Measurements from ENCODE around the gene NANOS1.

NANOS1 gene, protein sequence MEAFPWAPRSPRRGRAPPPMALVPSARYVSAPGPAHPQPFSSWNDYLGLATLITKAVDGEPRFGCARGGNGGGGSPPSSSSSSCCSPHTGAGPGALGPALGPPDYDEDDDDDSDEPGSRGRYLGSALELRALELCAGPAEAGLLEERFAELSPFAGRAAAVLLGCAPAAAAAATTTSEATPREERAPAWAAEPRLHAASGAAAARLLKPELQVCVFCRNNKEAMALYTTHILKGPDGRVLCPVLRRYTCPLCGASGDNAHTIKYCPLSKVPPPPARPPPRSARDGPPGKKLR

DNA sequence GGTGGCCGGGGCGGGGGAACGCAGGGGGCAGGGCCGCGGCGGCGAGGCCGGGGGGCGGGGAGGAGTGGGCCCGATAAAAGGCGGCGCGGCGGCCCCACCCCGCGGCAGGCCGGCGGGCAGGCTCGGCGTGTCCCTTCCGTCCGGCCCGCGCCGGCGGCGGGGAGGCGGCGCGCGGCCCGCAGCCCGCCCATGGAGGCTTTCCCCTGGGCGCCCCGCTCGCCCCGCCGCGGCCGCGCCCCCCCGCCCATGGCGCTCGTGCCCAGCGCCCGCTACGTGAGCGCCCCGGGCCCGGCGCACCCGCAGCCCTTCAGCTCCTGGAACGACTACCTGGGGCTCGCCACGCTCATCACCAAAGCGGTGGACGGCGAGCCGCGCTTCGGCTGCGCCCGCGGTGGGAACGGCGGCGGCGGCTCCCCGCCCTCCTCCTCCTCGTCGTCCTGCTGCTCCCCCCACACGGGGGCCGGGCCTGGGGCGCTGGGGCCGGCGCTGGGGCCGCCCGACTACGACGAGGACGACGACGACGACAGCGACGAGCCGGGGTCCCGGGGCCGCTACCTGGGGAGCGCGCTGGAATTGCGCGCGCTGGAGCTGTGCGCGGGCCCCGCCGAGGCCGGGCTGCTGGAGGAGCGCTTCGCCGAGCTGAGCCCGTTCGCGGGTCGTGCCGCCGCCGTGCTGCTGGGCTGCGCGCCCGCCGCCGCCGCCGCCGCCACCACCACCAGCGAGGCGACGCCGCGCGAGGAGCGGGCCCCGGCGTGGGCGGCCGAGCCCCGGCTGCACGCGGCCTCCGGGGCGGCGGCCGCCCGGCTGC is at the start of gene NANOS1:
NANOS1 (plus strand) TSS at position 102 of the 808 bp plus-strand sequence; CDS start at position 190, 88 bp downstream.
- DNase-seq, result peak; percentile 40

DNA sequence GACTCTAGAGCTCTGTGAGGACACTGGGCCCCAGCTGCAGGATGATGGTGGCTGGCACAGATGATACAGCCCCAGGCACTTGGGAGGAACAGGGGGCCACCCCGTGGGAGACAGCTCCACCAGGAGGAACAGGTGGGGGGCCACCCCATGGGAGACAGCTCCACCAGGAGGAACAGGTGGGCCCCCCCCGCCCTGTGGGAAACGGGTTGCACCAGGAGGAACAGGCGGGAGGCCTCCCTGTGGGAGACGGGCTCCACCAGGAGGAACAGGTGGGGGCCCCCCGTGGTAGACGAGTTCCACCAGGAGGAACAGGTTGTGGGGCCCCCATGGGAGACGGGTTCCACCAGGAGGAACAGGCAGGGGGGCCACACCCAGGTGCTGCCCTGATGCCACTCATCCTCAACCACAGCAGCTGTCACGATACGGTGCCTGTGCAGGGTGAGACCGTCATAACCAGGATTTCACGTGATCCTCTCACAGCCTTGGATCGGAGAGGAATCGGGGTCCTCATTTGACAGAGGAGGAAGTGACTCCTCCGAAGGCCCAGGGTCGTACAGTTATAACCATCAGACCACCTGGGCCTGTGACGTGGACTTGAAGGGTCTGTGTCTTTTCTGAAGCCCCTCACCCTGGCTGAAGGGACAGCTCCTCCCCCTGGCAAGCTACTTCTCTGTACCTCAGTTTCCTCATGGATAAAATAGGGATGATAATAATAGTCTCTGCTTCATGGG is 49.2 kb upstream of the NANOS1 start:
- no peak for DNase-seq

DNA sequence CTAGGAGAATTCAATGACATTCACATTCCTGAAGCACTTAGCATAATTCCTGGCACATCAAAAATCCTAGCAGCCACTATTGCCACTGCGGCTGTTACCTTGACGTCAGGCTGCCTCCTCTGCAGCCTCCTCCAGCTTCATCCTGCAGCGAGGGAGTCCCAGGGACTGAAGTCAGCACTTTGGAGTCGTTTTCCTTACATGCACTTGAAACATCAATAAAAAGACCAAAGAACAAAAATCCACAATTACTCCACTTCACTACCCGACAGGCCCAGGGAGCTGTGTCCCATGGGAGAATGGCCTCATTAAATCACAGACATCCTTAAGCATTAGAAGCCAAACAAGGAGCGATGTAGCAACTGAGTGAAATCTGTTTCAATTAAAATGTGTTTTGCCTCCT is 48.6 kb upstream of the NANOS1 start:
- DNase-seq, result no peak

DNA sequence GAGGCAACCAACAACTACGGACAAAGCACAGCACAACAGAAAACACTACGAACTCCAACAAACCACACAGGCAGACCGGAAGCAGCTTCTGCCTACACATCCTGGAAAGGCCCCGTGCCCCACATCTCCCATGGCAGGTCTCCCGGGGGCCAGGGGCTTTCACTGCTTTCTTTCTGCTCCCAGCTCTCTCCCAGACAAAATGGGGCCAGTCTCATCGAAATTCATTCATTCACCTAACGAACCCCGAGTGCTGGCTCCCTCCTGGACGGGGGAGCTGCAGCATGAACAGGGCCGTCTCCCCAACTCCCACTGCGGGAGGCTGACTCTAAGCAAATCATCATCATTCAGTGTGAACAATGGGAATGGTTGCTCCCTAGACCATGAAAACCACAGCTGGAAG is 47.6 kb upstream of the NANOS1 start:
- no peak for DNase-seq

DNA sequence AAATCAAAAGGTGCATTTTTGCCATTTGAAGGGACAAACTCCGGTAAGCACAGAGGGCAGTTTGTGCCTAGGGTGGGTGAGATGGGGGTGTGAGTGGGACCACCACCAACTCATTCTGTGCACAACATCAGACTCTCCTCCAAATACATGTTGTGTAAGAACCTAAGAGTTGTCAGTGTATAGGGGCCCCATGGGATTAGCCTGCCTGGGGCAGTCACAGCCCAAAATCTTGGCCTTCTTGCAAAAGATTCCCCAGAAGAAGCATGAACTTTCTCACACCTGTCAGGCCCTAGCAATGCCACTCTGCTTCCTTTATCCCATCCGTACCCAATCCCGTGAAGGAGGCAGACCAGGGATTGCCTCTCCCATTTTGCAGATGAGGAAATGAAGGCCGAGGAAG is 47.1 kb upstream of the NANOS1 start:
- no peak for DNase-seq

DNA sequence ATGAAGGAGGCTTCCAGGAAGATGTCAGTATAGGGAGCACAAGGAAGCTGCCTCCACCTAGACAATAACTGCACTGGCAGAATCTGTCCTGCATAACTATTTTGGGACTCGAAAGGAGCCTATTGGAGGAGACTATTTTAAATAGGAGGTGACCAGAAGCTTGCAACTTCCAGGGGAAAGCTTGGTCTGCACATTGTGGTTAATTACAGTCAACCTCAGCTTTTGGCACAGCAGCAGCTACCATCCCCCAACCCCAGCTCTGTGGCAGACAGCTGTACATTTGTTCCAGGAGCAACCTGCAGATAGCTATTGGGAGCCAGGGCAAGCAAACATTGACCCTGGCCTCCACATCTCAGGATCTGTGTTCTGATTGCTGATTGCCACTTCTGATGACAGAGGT is 46.3 kb upstream of the NANOS1 start:
- no peak for DNase-seq

DNA sequence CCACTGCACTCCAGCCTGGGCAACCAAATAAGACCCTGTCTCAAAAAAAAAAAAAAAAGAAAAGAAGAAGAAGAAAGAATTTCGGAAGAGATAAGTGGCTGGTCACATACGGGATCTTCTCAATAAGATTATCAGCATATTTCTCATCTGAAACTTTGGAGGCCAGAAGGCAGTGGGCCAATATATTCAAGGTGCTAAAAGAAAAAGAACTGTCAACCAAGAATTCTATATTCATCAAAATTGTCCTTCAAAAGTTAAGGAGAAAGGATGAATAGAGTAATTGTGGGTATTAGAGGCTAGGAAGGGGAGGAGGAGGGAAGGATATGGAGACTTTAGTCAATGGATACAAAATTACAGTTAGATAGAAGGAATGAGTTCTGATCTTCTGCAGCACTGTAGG is 43.9 kb upstream of the NANOS1 start:
- DNase-seq, result no peak

DNA sequence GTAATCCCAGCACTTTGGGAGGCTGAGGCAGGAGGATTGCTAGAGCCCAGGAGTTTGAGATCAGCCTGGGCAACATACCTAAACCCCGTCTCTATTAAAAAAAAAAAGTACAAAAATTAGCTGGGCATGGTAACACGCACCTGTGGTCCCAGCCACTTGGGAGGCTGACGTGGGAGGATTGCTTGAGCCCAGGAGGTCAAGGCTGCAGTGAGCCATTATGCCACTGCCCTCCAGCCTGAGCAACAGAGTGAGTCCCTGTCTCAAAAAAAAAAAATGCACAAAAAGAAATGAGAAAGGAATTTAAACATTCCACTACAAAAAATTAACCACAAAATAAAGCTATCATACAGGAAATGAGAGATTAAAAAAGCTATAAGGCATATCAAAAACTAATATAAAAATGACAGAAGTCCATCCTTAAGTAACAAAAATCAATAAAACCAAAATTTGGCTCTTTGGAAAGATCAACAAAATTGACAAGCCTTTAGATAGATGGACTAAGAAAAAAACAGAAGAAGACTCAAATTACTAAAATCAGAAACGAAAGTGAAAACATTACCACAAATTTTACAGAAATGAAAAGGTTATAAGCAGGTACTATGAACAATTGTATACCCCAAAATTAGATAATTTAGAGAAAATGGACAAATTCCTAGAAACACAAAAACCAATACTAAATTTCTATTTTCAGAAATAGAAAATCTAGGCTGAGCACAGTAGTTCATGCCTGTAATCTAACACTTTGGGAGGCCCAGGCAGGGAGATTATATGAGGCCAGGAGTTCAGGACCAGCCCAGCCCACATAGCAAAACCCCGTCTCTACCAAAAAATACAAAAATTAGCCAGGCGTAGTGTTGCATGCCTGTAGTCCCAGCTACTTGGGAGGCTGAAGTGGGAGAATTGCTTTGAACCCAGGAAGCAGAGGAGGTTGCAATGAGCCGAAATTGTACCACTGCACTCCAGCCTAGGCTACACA is 42.4 kb upstream of the NANOS1 start:
- no peak for DNase-seq

DNA sequence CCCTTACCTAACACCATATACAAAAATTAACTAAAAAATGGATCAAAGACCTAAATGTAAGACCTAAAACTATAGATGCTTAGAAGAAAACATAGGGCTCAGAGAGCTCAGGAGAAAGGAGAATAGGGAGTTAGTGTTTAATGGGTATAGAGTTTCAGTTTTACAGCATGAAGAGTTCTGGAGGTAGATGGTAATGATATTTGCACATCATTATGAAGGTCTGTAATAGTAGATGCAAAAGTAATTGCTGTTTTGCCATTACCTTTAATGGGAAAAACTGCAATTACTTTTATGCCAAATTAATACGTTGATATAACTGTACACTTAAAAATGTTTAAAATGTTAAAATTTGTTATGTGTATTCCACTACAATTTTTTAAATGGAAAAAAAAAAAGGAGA is 39.2 kb upstream of the NANOS1 start:
- no peak for DNase-seq

DNA sequence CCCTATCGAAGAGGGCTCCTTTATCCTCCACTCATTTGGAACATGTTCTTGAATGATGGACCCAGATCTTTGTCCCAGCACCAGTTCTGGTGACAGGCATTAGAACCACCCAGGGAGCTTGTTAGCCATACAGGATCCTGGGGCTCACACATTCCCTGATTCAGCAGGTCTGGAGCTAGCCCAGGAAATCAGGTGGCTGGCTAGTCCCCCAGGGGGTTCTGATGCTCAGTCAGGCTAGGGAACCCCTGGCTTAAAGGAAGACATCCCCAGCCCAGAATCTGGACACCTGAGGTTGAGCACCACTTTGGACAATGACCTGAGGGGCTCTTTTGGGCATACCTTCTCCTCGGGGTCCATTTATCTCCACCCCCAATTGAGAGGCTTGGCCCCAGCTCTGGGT is 37.0 kb upstream of the NANOS1 start:
- no peak for DNase-seq

DNA sequence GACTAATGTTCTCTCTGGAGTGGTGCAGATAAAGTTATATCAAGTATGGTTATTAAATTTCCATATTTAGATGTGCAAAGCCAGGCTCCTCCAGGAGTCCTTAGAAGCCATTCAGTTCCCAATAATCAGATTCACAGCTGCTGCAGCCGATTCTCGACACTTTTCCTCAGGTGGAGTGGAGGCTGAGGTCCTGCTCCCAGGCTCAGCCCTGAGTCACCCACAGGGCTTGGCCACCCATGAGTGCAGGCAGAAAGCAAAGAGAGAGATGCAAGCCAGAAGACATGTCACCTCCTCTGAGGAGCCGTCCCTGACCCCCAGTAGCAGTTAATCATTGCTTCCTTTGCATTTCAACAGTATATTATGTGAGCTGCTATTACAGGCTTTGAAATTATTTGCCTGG is 36.3 kb upstream of the NANOS1 start:
- no peak for DNase-seq

DNA sequence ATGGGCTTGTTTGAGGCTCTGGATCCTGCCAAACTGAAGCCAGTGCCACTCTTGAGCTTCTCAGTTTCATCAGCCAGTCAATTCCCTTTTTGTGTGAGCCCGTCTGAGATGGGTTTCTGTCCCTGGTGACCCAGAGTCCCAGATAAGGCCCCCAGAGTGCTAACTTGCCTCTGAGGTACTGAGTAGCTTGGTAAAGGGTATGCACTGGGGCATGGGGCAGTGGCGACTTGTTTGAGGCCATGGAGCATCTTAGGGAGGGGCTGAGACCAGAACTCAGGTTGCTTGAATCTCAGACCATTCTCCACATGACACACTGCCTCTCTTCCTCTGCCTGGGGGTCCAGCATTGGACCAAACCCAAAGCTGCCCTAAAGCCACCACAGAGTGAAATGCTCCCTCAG is 35.2 kb upstream of the NANOS1 start:
- DNase-seq, result no peak

DNA sequence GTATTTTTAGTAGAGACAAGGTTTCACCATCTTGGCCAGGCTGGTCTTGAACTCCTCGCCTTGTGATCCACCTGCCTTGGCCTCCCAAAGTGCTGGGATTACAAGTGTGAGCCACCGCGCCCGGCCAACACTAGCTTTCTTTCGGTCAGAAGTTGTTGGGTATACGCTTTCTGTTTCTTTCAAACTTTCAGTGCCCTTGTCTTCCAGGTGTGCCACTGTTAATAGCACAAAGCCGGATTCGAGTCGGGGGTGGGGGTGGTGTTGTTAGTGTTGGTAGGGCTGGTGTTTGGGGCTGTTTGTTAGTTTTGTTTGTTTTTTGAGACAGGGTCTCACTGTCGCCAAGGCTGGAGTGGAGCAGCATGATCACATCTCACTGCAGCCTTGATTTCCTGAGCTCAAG is 33.8 kb upstream of the NANOS1 start:
- no peak for DNase-seq

DNA sequence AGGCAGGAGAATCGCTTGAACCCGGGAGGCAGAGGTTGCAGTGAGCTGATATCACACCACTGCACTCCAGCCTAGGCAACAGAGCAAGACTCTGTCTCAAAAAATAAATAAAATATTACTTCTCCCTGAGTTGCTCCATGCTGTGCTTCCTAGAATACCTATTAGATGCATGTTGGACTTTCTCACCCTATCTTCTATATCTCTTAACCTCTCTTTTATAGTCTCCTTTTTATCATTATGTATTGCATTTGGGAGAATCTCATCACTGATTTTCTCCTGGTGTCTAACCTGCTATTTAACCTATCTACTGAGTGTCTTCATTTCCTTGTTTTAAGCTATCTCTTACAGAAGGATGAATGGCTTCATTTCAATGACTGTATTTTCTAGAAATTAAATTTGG is 32.1 kb upstream of the NANOS1 start:
- DNase-seq, result no peak

DNA sequence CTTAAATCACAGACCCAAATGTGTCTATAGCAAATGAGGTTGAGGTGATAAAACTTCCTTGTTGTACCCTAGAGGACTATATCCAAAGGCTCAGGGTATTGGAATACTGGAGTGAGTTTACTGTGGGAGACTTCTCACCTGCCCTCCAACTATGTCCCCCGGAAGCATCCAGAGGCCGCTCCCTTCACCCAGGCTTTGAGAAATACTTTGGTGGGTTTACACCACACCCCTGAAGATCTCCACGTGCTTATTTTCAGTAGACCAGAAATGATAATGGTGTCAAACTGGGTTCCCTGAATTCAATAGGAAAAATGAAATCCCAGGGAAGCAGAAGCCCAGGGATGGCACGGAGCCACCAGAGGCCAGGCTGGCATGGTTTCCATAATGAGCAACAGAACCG is 31.3 kb upstream of the NANOS1 start:
- no peak for DNase-seq

DNA sequence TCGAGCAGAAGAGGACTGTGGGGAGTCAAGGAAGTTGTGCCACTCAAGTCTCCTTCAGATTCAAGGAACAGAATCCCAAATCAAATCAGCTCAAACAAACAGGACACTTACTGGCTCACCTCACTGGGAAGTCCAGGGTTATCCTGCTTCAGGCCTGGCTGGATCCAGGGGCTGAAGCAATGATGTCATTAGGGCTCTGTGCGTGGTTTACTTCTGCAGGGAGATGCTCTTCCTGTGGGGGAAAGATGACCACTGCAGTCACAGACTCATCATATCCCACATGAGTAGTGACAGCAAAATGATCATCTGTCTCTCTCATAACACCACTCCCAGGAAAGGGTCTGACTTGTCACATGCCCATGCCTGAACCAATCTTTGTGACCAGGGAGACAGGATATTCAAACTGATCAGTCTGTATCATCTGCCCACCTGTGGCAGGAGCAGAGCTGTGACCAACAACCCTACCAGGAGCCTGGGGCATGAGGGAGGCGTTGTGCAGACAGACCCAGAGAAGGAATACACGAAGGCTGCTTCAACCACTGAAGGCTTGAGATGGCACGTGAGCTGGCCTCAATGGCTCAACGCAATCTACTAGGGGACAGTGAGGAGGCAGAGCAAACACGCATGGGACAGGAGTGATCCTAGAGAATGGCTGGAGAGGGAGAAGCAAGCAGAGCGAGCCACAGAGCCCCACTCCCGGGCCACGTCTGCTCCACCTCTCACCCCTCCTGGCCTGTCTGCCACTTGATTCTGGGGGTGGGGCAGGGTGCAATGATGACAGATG is 27.6 kb upstream of the NANOS1 start:
- no peak for DNase-seq

DNA sequence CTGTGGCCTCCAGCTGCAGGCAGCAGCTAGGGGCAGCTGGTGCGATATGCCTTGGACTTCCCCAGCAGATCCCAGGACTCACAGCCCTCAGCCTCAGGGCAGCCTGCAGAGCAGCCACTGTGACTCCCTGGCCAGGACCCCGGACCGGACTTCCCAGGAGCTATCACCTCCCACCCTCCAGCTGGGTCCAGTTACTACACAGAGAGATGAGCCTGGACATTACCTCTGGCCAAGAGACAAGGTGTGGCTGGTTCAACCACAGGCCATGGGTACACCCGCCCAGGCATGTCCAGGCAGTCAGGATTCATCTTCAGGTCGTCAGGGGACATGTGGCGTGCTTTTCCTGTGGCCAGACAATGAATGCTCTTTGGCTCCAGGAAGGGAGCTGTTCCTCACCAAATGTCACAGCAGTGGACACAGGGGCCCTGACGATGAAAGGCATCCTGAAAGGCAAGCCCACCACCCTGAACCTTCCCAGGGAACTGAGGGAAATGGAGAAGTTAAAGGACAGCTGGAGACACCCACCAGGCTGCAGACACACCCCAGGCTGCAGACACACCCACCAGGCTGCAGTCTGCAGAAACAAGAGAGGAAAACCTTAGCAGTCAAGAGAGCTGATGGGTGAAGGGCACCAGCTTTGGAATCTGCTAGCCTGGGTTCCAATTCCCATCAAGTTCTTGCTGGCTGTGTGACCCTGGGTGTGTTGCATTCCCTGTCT is 25.8 kb upstream of the NANOS1 start:
- DNase-seq, result no peak

DNA sequence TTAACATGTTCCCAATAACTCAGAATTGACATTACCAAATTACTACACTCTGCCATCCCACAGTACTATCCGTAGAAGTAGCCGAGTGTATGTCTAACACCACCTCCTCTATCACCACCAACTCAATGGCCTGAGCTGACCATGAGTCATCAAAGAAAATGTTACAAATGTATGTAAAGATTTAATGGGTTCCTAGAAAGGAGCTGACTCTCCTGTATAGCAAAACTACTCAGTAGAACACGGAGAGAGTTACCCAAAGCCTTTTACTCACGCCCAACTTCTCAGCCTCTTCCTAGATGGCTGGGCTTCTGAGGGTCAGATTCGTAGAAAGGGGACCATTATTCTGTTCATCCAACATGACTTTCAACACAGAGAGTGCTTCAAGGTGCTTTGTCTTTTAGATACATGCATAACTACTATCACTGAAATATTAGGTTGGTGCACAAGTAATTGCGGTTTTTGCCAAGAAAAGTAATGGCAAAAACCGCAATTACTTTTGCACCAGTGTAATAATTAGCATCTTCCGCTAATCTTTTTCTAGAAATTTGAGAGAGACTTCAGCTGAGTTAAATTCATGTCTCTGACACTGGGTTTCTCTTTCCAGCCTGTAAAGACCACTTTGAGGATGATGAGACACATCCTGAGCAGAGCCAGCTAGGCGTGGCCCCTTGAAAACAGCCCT is 24.0 kb upstream of the NANOS1 start:
- no peak for DNase-seq

DNA sequence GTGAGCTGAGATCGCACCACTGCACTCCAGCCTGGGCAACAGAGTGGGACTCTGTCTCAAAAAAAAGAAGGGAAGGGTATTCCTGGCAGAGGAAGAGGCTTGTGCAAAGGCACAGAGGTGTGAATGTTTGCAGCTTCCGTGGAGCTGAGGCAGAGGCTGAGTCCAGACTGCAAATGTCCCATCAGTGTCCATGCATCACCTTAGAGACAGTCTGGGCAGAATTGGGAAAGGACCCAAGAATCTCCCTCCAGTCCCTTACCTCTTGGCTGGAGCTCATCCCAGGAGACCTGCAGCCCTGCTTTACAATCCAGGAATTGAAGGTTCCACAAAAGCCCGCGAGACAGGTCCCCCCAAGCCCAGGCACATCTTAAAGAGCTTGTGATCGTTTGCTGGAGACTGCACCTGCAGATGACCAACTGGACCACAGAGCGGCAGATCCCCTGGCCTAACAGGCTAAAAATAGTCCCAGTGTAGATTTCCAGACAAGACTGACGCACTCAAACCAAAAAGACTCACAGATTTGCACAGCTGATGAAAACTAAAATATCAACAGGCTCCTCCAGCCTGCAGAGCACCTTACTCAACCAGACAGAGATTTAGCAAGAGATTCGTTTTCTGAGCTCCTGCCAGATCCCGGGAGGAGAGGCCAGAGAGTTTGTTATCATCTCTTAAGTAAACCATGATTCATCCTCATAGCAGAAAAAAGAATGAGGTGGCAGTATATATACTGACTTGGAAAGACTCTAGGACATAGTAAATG is 22.9 kb upstream of the NANOS1 start:
- no peak for DNase-seq

DNA sequence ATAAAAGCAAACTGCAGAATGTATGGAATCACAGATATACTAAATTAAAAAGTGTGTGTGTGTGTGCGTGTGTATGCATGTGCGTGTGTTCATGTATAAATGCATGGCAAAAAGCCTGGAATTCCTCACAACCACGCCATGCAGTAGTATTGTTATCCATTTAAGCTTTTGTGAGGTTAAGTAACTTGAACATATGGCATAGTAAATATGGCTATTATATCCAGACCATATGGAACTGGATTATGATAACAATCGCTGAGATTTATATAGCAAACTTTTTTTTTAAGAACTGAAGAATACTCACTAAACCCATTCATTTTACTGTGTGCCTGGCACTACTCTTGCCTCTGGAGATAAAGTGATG is 22.3 kb upstream of the NANOS1 start:
- no peak for DNase-seq
